GM12878 (cell line): Measurements from ENCODE around the gene TMEM109.

ENCODE experiments used
- EZH2 ChIP-seq: IDR thresholded peaks from 2 replicates; pipeline ENCODE4 v1.6.1; 2012; ENCODE audit warnings: low read depth, mild to moderate bottlenecking, control low read depth, inconsistent platforms, low read length, borderline replicate concordance; ENCODE audit not compliant: control insufficient read depth
- FOS ChIP-seq: IDR thresholded peaks from 3 replicates; pipeline ENCODE4 v1.6.1; 2011; ENCODE audit warnings: borderline replicate concordance; ENCODE audit not compliant: insufficient read length; ENCODE audit errors: extremely low read depth
- TF ChIP-seq, protein P1 (sequence below): fragments of 450-650 bp; IDR thresholded peaks from 2 replicates; pipeline ENCODE4 v1.6.1; 2016; ENCODE audit warnings: mild to moderate bottlenecking
- TF ChIP-seq, protein P2 (sequence below): IDR thresholded peaks from 2 replicates; pipeline ENCODE4 v1.6.1; 2012; ENCODE audit warnings: low read length, inconsistent platforms

DNA sequence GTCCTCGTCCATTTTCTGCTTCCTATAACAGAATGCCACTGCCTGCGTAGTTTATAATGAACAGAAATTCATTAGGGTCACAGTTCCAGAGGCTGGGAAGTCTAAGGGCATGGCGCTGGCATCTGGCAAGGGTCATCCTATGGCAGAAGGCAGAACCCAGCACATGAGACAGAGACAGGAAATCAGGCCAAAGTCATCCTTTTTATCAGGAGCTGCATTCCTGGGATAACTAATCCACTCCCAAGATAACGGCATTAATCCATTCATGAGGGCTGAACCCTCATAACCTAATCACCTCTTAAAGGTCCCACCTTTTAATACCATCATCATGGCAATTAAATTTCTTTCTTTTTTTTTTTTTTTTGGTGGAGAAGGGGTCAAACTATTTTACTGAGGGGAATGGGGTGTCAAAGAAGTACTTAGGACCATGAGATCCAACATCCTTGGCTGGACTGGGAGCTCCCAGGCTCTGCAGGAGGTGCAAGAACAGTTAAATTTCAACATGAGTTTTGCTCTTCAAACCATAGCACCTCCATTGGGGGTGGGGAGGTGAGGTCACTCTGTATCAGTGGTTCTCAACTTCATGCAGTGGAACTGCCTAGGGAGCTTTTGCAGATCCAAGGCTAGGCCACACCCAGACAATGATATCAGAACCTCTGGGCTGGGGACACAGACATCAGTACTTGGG lies 4.4 kb downstream of the TMEM109 start:
- TF ChIP-seq EZH2 (no peak), FOS (no peak)
- TF ChIP-seq, protein P1, sequence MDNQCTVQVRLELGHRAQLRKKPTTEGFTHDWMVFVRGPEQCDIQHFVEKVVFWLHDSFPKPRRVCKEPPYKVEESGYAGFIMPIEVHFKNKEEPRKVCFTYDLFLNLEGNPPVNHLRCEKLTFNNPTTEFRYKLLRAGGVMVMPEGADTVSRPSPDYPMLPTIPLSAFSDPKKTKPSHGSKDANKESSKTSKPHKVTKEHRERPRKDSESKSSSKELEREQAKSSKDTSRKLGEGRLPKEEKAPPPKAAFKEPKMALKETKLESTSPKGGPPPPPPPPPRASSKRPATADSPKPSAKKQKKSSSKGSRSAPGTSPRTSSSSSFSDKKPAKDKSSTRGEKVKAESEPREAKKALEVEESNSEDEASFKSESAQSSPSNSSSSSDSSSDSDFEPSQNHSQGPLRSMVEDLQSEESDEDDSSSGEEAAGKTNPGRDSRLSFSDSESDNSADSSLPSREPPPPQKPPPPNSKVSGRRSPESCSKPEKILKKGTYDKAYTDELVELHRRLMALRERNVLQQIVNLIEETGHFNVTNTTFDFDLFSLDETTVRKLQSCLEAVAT = no peak
- TF ChIP-seq, protein P2, sequence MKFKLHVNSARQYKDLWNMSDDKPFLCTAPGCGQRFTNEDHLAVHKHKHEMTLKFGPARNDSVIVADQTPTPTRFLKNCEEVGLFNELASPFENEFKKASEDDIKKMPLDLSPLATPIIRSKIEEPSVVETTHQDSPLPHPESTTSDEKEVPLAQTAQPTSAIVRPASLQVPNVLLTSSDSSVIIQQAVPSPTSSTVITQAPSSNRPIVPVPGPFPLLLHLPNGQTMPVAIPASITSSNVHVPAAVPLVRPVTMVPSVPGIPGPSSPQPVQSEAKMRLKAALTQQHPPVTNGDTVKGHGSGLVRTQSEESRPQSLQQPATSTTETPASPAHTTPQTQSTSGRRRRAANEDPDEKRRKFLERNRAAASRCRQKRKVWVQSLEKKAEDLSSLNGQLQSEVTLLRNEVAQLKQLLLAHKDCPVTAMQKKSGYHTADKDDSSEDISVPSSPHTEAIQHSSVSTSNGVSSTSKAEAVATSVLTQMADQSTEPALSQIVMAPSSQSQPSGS = no peak
